GM10266 (cell line): ENCODE data around the gene PKDREJ.

Source experiments
- DNase-seq: peaks from one replicate; pipeline ENCODE4 v3.0.0; 2012; ENCODE audit errors: extremely low spot score
- CTCF ChIP-seq: IDR thresholded peaks from 2 replicates; pipeline ENCODE4 v1.5.1; 2012; ENCODE audit warnings: mild to moderate bottlenecking, low read depth; ENCODE audit not compliant: control insufficient read depth, insufficient read depth; ENCODE audit errors: missing control alignments

PKDREJ gene

GRCh38 chr22:46219636-46220035 is 43.5 kb downstream of the PKDREJ start:
- no peak for DNase-seq
- TF ChIP-seq CTCF, result no peak

- no peak for TF ChIP-seq CTCF
- no peak for DNase-seq
Measured at GRCh38 chr22:46214616-46215015, 48.5 kb downstream of the PKDREJ start.

GRCh38 chr22:46214149-46214548 is 49.0 kb downstream of the PKDREJ start:
- TF ChIP-seq CTCF, result no peak
- no peak for DNase-seq

GRCh38 chr22:46213052-46213451 is 50.1 kb downstream of the PKDREJ start:
- TF ChIP-seq CTCF, result no peak
- DNase-seq, result no peak

- no peak for DNase-seq
- no peak for TF ChIP-seq CTCF
Measured at GRCh38 chr22:46212195-46212594, 50.9 kb downstream of the PKDREJ start.

- no peak for TF ChIP-seq CTCF
- no peak for DNase-seq
Measured at GRCh38 chr22:46209262-46209661, 53.9 kb downstream of the PKDREJ start.
